PFSK-1 (cell line): ENCODE measurements around the gene EP300.

Experiments used
- POLR2AphosphoS5 ChIP-seq: IDR thresholded peaks from 2 replicates; pipeline ENCODE4 v1.6.1; 2012; ENCODE audit warnings: low read depth, mild to moderate bottlenecking, control low read depth, low read length, moderate library complexity
- TAF1 ChIP-seq: IDR thresholded peaks from 2 replicates; pipeline ENCODE4 v1.6.1; 2012; ENCODE audit warnings: low read length, control low read depth, borderline replicate concordance; ENCODE audit not compliant: insufficient read depth

DNA sequence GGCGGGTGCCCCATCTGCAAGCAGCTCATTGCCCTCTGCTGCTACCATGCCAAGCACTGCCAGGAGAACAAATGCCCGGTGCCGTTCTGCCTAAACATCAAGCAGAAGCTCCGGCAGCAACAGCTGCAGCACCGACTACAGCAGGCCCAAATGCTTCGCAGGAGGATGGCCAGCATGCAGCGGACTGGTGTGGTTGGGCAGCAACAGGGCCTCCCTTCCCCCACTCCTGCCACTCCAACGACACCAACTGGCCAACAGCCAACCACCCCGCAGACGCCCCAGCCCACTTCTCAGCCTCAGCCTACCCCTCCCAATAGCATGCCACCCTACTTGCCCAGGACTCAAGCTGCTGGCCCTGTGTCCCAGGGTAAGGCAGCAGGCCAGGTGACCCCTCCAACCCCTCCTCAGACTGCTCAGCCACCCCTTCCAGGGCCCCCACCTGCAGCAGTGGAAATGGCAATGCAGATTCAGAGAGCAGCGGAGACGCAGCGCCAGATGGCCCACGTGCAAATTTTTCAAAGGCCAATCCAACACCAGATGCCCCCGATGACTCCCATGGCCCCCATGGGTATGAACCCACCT lies 84.7 kb downstream of the EP300 start:
- TF ChIP-seq POLR2AphosphoS5: no peak
- TF ChIP-seq TAF1: no peak
